GM12892 (cell line): ENCODE data around the gene RAB4B.

Experiments
- POLR2A ChIP-seq: IDR thresholded peaks from 2 replicates; pipeline ENCODE4 v1.6.1; 2011; ENCODE audit warnings: low read depth, low read length, control low read depth
- TAF1 ChIP-seq: IDR thresholded peaks from 2 replicates; pipeline ENCODE4 v1.6.1; 2011; ENCODE audit warnings: low read depth, mild to moderate bottlenecking, control low read depth, low read length, borderline replicate concordance

- TF ChIP-seq TAF1: no peak
- no peak for TF ChIP-seq POLR2A
Measured at GRCh38 chr19:40776364-40776763, 1.7 kb upstream of the RAB4B start.
